Kidney epithelial cell (primary cell): ENCODE results near the gene ZNF382. TPM values are rescaled to one million over a fixed set of nuclear protein-coding genes. Genes with fewer than 3 reads are reported as not detected.
A peak's percentile ranks its signal among the peaks of the same experiment; 100 is the strongest.

ENCODE experiments used
- DNase-seq: peaks from one replicate; pipeline ENCODE4 v3.0.0-alpha.2; 2010; ENCODE audit warnings: low read depth
- H3K27me3 ChIP-seq: 2 replicates; pipeline ENCODE4 v1.6.0; 2011; ENCODE audit warnings: low read length; ENCODE audit not compliant: control insufficient read depth, insufficient read depth
- H3K36me3 ChIP-seq: 2 replicates; pipeline ENCODE4 v1.5.1; 2011; ENCODE audit warnings: low read length; ENCODE audit not compliant: control insufficient read depth, insufficient read depth
- H3K4me3 ChIP-seq: 2 replicates; pipeline ENCODE4 v1.5.1; 2011; ENCODE audit warnings: low read depth, mild to moderate bottlenecking, control low read depth, low read length
- total RNA-seq: library from RNA; depleted of rRNA; stranded (reverse); fragments of >200 nt; gene quantifications from 2 replicates; pipeline ENCODE4 v1.2.3, GENCODE V29; 2015
- TF ChIP-seq, protein P1 (sequence below): IDR thresholded peaks from 2 replicates; pipeline ENCODE4 v1.5.1; 2011; ENCODE audit warnings: mild to moderate bottlenecking, moderate library complexity, low read length, control low read depth, inconsistent platforms; ENCODE audit not compliant: insufficient read depth, poor library complexity, severe bottlenecking

Gene ZNF382
- 3.6 and 13.9 TPM in 2 replicates for total RNA-seq

DNA sequence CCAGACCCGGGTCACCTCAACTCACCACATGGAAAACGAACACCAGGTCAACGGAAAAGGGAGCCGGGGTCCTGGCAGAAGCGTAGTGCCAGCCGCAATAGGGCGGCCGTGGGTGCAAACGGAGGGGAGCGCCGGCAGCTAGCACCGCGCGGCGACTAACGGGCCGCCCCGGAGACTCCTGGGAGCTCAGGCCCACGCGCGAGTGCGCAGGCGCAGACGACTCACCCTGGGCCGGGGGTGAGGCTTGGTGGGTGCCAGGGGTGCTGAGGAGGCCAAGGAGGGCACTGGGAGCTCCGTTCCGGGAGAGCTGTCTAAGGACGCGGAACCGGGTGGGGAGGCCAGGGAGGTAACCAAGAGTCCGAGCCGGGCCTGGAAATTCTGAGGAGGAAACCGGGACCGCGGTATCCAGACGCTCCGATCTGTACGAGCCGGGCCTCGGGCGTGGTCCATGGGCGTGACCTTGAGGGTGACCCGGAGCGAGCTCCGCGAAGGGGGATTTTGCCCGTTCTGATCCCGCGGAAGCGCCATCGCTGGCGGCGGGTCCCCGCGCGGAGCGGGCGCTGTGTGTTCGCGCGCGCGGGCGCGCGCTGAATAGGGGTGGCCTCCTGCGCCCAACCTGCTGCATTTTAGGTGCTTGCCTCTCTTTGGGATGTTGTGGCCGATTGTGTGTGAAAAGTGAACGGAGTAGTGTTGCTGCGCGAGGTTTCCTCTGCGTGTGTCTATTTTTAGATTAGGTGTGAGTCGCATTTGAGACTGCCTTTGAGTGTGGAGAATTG lies at the start of gene ZNF382:
Gene ZNF382, plus strand, starts transcription at position 213 of the 776 bp plus-strand sequence. CDS start 4,602 bp downstream, outside the sequence.
- peak within 1 kb of the TSS; percentile 91 for H3K4me3 ChIP-seq
- TF ChIP-seq, protein P1, sequence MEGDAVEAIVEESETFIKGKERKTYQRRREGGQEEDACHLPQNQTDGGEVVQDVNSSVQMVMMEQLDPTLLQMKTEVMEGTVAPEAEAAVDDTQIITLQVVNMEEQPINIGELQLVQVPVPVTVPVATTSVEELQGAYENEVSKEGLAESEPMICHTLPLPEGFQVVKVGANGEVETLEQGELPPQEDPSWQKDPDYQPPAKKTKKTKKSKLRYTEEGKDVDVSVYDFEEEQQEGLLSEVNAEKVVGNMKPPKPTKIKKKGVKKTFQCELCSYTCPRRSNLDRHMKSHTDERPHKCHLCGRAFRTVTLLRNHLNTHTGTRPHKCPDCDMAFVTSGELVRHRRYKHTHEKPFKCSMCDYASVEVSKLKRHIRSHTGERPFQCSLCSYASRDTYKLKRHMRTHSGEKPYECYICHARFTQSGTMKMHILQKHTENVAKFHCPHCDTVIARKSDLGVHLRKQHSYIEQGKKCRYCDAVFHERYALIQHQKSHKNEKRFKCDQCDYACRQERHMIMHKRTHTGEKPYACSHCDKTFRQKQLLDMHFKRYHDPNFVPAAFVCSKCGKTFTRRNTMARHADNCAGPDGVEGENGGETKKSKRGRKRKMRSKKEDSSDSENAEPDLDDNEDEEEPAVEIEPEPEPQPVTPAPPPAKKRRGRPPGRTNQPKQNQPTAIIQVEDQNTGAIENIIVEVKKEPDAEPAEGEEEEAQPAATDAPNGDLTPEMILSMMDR: no peak
- H3K27me3 ChIP-seq: no peaks in the 10 kb centered on the region
- peak; percentile 10 for DNase-seq
- no peaks in the 10 kb centered on the region for H3K36me3 ChIP-seq

GRCh38 chr19:36564391-36564790 lies 40.7 kb upstream of the ZNF382 start:
- DNase-seq: no peak
- Histone ChIP-seq H3K27me3 (no peaks in the 10 kb centered on the region), H3K36me3 (no peaks in the 10 kb centered on the region), H3K4me3 (no peak overlapping the region)
- TF ChIP-seq, protein P1: no peak

GRCh38 chr19:36572593-36573019 lies 32.5 kb upstream of the ZNF382 start:
- no peaks in the 10 kb centered on the region for H3K27me3 ChIP-seq
- TF ChIP-seq, protein P1: no peak
- DNase-seq: no peak
- H3K36me3 ChIP-seq: peaks cover 2% of the 10 kb centered on the region
- peak overlapping the region; percentile 79 for H3K4me3 ChIP-seq

GRCh38 chr19:36573020-36573894 lies 31.9 kb upstream of the ZNF382 start, which contains the start of gene ZNF529:
Gene ZNF529, minus strand, starts transcription at chr19:36573292. Its CDS starts 946 bp downstream, at chr19:36572346.
- peaks cover 3% of the 10 kb centered on the region for H3K36me3 ChIP-seq
- peak; percentile 53 for DNase-seq
- no peaks in the 10 kb centered on the region for H3K27me3 ChIP-seq
- TF ChIP-seq, protein P1: no peak
- H3K4me3 ChIP-seq: peak within 1 kb of the TSS; percentile 79

GRCh38 chr19:36573895-36574720 lies 31.0 kb upstream of the ZNF382 start:
- TF ChIP-seq, protein P1: no peak
- no peak for DNase-seq
- Histone ChIP-seq H3K36me3 (peaks cover 3% of the 10 kb centered on the region), H3K4me3 (peak overlapping the region; percentile 79), H3K27me3 (no peaks in the 10 kb centered on the region)
